ENCODE data around the gene DGLUCY. TPM values are rescaled to one million over a fixed set of nuclear protein-coding genes. Genes with fewer than 3 reads are reported as not detected.

DGLUCY gene
- total and polyA plus RNA-seq, 2 donors (not counting 1 experiment from before 2014, with no cell fraction given) = 91.5 to 103 TPM

DNA sequence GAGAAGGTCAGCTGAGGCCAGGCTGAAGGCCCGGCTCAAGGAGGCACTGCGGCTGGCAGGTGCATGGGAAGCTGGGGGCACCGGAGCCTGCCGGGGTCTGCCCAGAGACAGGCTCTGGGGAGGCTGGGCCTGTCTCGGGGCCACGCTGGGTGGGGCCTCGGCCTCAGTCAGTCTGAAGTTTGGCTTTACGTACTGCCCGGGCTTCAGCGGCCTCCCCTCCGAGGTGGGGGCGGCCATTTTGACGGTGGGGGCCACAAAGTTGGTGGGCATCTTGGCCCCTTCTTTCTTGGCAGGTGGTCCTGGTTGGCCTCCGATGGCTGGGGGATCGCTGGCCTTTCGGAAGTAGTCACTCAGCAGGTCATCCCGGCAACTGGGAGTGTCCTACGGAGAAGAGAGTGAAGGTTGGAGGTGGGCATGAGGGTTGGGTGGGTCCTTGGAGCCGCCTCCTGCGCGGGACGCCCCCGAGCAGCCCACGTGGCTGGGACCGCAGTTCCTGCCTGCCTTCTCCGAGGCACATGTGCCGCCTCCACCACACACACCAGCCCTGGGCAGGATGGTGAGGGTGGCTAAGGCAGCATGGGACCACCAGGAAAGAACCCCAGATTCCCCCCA is 159.5 kb downstream of the DGLUCY start:
- CTCF ChIA-PET = interaction anchor here (1.8 kb wide), 1 partner anchor 12 kb away, joined by 5 read pairs; no protein-coding TSS in a partner anchor
- intact Hi-C loops (cut with micrococcal nuclease) = no loop called here

DNA sequence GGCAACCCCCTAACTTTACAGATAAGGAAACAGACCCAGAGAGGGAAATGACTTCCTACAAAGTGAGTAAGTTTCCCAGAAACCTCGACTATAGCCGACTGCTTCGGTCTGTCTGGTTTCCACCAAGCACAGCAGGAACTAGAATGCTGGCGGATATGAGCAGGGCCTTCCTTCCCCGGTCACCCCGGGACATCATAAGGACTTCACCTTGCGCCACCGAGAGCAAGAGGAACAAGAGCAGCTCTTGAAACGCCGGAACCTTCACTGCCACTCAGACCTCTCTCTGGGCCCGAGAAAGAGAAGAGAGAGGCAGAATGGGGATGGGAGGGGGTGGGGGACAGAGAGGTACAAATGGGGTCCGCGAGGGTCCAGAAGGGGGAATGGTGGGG is 160.0 kb downstream of the DGLUCY start:
- WGBS (ENCODE audit: insufficient coverage) = 96% methylated on average over 9 of the region's 13 CpGs
- DNase-seq (no peak), ATAC-seq (ENCODE audit: low read depth) (no peak)
- Mint-ChIP-seq H3K9me3 (ENCODE audit: insufficient read depth) (no peaks in the 10 kb centered on the region), H3K27ac (no peak overlapping the region), H3K4me1 (no peaks in the 10 kb centered on the region), H3K4me3 (no peak overlapping the region), H3K27me3 (no peaks in the 10 kb centered on the region)
- no peak overlapping the region for H3K27ac ChIP-seq (ENCODE audit: low read length in 2 of 2)
- no peak overlapping the region for H2AFZ ChIP-seq (ENCODE audit: insufficient read depth, low read depth, low read length, poor library complexity, severe bottlenecking)
- no peaks in the 10 kb centered on the region for H3K9me3 ChIP-seq (ENCODE audit: control extremely low read depth in 1 of 3, control insufficient read depth in 2 of 3, insufficient read depth in 1 of 3, low read length in 2 of 3)
- H4K20me1 ChIP-seq (ENCODE audit: control insufficient read depth, insufficient read depth, low read length, poor library complexity, severe bottlenecking) = peaks cover 10% of the 10 kb centered on the region
- no peak for TF ChIP-seq EZH2 (IDR thresholded peaks at IDR 0.05; ENCODE audit: borderline replicate concordance, insufficient read depth, low read depth, low read length, poor library complexity, severe bottlenecking)
- intact Hi-C loops (cut with micrococcal nuclease) = no loop called here
- peaks cover 17 to 68% of the 10 kb centered on the region in 2 experiments for H3K36me3 ChIP-seq (replicated peaks in 1 of 2; ENCODE audit: control extremely low read depth in 1 of 2, control insufficient read depth in 1 of 2, extremely low read depth in 1 of 2, insufficient read depth in 2 of 2, low read length in 1 of 2)
- no peak overlapping the region for H3K4me2 ChIP-seq (replicated peaks; ENCODE audit: low read depth, low read length, poor library complexity, severe bottlenecking)
- no peak overlapping the region for H3K4me3 ChIP-seq (ENCODE audit: control extremely low read depth in 1 of 5, extremely low read depth in 1 of 5, insufficient read depth in 1 of 5, low read depth in 2 of 5, low read length in 4 of 5)
- H3K27me3 ChIP-seq (replicated peaks in 1 of 4; ENCODE audit: control extremely low read depth in 1 of 4, control insufficient read depth in 3 of 4, insufficient read depth in 4 of 4, low read length in 3 of 4) = no peaks in the 10 kb centered on the region
- H3K9ac ChIP-seq (ENCODE audit: low read length) = no peak overlapping the region
- peaks cover under 1% of the 10 kb centered on the region for H3K79me2 ChIP-seq (ENCODE audit: control insufficient read depth, insufficient read depth, low read length)
- ChIA-PET CTCF (interaction anchor here (1.8 kb wide), 1 partner anchor 12 kb away, joined by 5 read pairs; no protein-coding TSS in a partner anchor), POLR2A (no interaction called here)
- no peaks in the 10 kb centered on the region for H3K4me1 ChIP-seq (ENCODE audit: control insufficient read depth in 2 of 2, insufficient read depth in 2 of 2, low read length in 2 of 2)

More for the DNA sequence above, 159.5 kb downstream of the DGLUCY start:
- Histone ChIP-seq H3K4me3 (ENCODE audit: control extremely low read depth in 1 of 5, extremely low read depth in 1 of 5, insufficient read depth in 1 of 5, low read depth in 2 of 5, low read length in 4 of 5) (no peak overlapping the region), H3K4me2 (replicated peaks; ENCODE audit: low read depth, low read length, poor library complexity, severe bottlenecking) (no peak overlapping the region), H3K27ac (ENCODE audit: low read length in 2 of 2) (no peak overlapping the region), H2AFZ (ENCODE audit: insufficient read depth, low read depth, low read length, poor library complexity, severe bottlenecking) (no peak overlapping the region), H3K27me3 (replicated peaks in 1 of 4; ENCODE audit: control extremely low read depth in 1 of 4, control insufficient read depth in 3 of 4, insufficient read depth in 4 of 4, low read length in 3 of 4) (no peaks in the 10 kb centered on the region), H4K20me1 (ENCODE audit: control insufficient read depth, insufficient read depth, low read length, poor library complexity, severe bottlenecking) (peaks cover 10% of the 10 kb centered on the region), H3K9me3 (ENCODE audit: control extremely low read depth in 1 of 3, control insufficient read depth in 2 of 3, insufficient read depth in 1 of 3, low read length in 2 of 3) (no peaks in the 10 kb centered on the region), H3K4me1 (ENCODE audit: control insufficient read depth in 2 of 2, insufficient read depth in 2 of 2, low read length in 2 of 2) (no peaks in the 10 kb centered on the region), H3K79me2 (ENCODE audit: control insufficient read depth, insufficient read depth, low read length) (no peaks in the 10 kb centered on the region), H3K9ac (ENCODE audit: low read length) (no peak overlapping the region), H3K36me3 (replicated peaks in 1 of 2; ENCODE audit: control extremely low read depth in 1 of 2, control insufficient read depth in 1 of 2, extremely low read depth in 1 of 2, insufficient read depth in 2 of 2, low read length in 1 of 2) (peaks cover 17 to 63% of the 10 kb centered on the region in 2 experiments)
- no peaks in the 10 kb centered on the region for H3K9me3 Mint-ChIP-seq (ENCODE audit: insufficient read depth)
- TF ChIP-seq, protein P1, sequence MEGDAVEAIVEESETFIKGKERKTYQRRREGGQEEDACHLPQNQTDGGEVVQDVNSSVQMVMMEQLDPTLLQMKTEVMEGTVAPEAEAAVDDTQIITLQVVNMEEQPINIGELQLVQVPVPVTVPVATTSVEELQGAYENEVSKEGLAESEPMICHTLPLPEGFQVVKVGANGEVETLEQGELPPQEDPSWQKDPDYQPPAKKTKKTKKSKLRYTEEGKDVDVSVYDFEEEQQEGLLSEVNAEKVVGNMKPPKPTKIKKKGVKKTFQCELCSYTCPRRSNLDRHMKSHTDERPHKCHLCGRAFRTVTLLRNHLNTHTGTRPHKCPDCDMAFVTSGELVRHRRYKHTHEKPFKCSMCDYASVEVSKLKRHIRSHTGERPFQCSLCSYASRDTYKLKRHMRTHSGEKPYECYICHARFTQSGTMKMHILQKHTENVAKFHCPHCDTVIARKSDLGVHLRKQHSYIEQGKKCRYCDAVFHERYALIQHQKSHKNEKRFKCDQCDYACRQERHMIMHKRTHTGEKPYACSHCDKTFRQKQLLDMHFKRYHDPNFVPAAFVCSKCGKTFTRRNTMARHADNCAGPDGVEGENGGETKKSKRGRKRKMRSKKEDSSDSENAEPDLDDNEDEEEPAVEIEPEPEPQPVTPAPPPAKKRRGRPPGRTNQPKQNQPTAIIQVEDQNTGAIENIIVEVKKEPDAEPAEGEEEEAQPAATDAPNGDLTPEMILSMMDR (IDR thresholded peaks at IDR 0.05) = no peak
- H3K4me1 Mint-ChIP-seq = no peaks in the 10 kb centered on the region
- no peaks in the 10 kb centered on the region for H3K27me3 Mint-ChIP-seq
- DNase-seq (no peak), ATAC-seq (ENCODE audit: low read depth) (no peak)
- POLR2A ChIA-PET = no interaction called here
- H3K27ac Mint-ChIP-seq = no peak overlapping the region
- H3K4me3 Mint-ChIP-seq = no peak overlapping the region
- 97% methylated on average over 15 of the region's 27 CpGs for WGBS (ENCODE audit: insufficient coverage)
